H1 (cell line): ENCODE measurements around the gene SF3B3. TPM values are rescaled to one million over a fixed set of nuclear protein-coding genes. Genes with fewer than 3 reads are reported as not detected.

Experiments used
- CTCF ChIA-PET: fragments of 300-600 bp; sonication (Branson Sonifier 250); formaldehyde crosslinking; loops from one replicate; lab custom pipeline; 2021; ENCODE audit not compliant: partially characterized antibody; lab: Charles Lee
- POLR2A ChIA-PET: fragments of 300-600 bp; sonication (Branson Sonifier 250); formaldehyde crosslinking; loops from one replicate; lab custom pipeline; 2021; ENCODE audit warnings: inconsistent platforms; ENCODE audit not compliant: partially characterized antibody; lab: Charles Lee
- DNase-seq, 2 experiments: peaks; one replicate each; pipeline versions ENCODE4 v3.0.0 to v3.0.0-alpha.2; 2010 to 2022; ENCODE audit warnings: low spot score in 2 of 2, low read depth in 1 of 2, mixed read lengths in 1 of 2
- FAIRE-seq: peaks from 2 replicates; lab custom pipeline; 2011; peaks lifted over from hg19 to GRCh38; lab: Jason Lieb, UNC
- H2AFZ ChIP-seq: 2 replicates; pipeline ENCODE4 v1.8.1; 2012; ENCODE audit warnings: low read length, inconsistent platforms
- H2AK5ac ChIP-seq: 2 replicates; pipeline ENCODE4 v1.6.1; 2013; ENCODE audit warnings: low read depth, low read length
- H2BK120ac ChIP-seq: replicated peaks from 2 replicates; pipeline ENCODE3; 2013; ENCODE audit warnings: low read depth, low read length, inconsistent platforms
- H2BK12ac ChIP-seq: 2 replicates; pipeline ENCODE4 v1.6.1; 2013; ENCODE audit warnings: low read depth, low read length
- H2BK15ac ChIP-seq: 2 replicates; pipeline ENCODE4 v1.6.1; 2013; ENCODE audit warnings: low read length
- H2BK20ac ChIP-seq: 2 replicates; pipeline ENCODE4 v1.6.1; 2013; ENCODE audit warnings: low read length
- H2BK5ac ChIP-seq: 2 replicates; pipeline ENCODE4 v1.6.1; 2013; ENCODE audit warnings: low read depth, low read length
- H3K14ac ChIP-seq: 2 replicates; pipeline ENCODE4 v1.6.1; 2013; ENCODE audit warnings: inconsistent platforms; ENCODE audit not compliant: insufficient read length
- H3K18ac ChIP-seq: 2 replicates; pipeline ENCODE4 v1.6.1; 2013; ENCODE audit warnings: low read length; ENCODE audit errors: extremely low read depth
- H3K23ac ChIP-seq: 2 replicates; pipeline ENCODE4 v1.6.1; 2013; ENCODE audit warnings: inconsistent platforms; ENCODE audit not compliant: insufficient read length
- H3K23me2 ChIP-seq: 2 replicates; pipeline ENCODE4 v1.6.1; 2013; ENCODE audit warnings: low read depth, low read length
- H3K27ac ChIP-seq: 2 replicates; pipeline ENCODE4 v1.6.1; 2011; ENCODE audit warnings: low read depth, low read length, inconsistent platforms
- H3K27me3 ChIP-seq, 4 experiments: replicated peaks in 1 of 4; 1 replicate in 1 of 4; 2 replicates in 3 of 4; pipeline versions ENCODE4 v1.6.1 to v1.8.1; 2011 to 2013; ENCODE audit warnings: low read length in 3 of 4, mild to moderate bottlenecking in 3 of 4, inconsistent platforms in 2 of 4, mixed read lengths in 2 of 4, moderate library complexity in 1 of 4; ENCODE audit not compliant: control insufficient read depth in 3 of 4, insufficient read depth in 3 of 4; ENCODE audit errors: extremely low read depth in 1 of 4
- H3K36me3 ChIP-seq, 4 experiments: 2 replicates each; pipeline versions ENCODE4 v1.6.1 to v1.8.1; 2011 to 2013; ENCODE audit warnings: mild to moderate bottlenecking in 4 of 4, low read length in 3 of 4, moderate library complexity in 2 of 4, control low read depth in 1 of 4, inconsistent platforms in 1 of 4; ENCODE audit not compliant: insufficient read depth in 4 of 4, control insufficient read depth in 2 of 4
- H3K4ac ChIP-seq: replicated peaks from 2 replicates; pipeline ENCODE3; 2013; ENCODE audit warnings: low read length, low read depth, mixed read lengths, inconsistent platforms; ENCODE audit not compliant: insufficient read length
- H3K4me1 ChIP-seq, 4 experiments: replicated peaks in 1 of 4; 1 replicate in 1 of 4; 2 replicates in 3 of 4; pipeline versions ENCODE4 v1.6.1 to v1.8.1; 2011 to 2013; ENCODE audit warnings: low read length in 3 of 4, inconsistent platforms in 2 of 4, mixed read lengths in 1 of 4; ENCODE audit not compliant: insufficient read depth in 4 of 4, control insufficient read depth in 3 of 4
- H3K4me2 ChIP-seq, 2 experiments: 2 replicates each; pipeline versions ENCODE4 v1.6.1 to v1.8.1; 2011 to 2013; ENCODE audit warnings: low read depth in 2 of 2, low read length in 2 of 2, control low read depth in 1 of 2, inconsistent platforms in 1 of 2, mild to moderate bottlenecking in 1 of 2; ENCODE audit not compliant: insufficient read depth in 1 of 2
- H3K4me3 ChIP-seq, 4 experiments: fragments of 200-600, 300-600 bp in 1 of 4; sonication (generic), shearing (Covaris generic), sonication (Bioruptor Twin) in 1 of 4; 2 replicates each; pipeline versions ENCODE4 v1.5.1 to v1.8.1; 2011 to 2016; ENCODE audit warnings: low read length in 4 of 4, low read depth in 3 of 4, control low read depth in 2 of 4, inconsistent platforms in 2 of 4, mild to moderate bottlenecking in 2 of 4, mixed read lengths in 1 of 4, moderate library complexity in 1 of 4; ENCODE audit not compliant: insufficient read depth in 2 of 4; ENCODE audit errors: extremely low read depth in 1 of 4
- H3K56ac ChIP-seq: replicated peaks from 2 replicates; pipeline ENCODE3; 2013; ENCODE audit warnings: low read depth, mild to moderate bottlenecking, mixed read lengths, low read length, inconsistent platforms; ENCODE audit not compliant: insufficient read length
- H3K79me1 ChIP-seq: 2 replicates; pipeline ENCODE4 v1.6.1; 2013; ENCODE audit warnings: low read depth, low read length, control low read depth
- H3K79me2 ChIP-seq, 2 experiments: 2 replicates each; pipeline versions ENCODE4 v1.6.1 to v1.8.1; 2012 to 2013; ENCODE audit warnings: low read length in 2 of 2, mild to moderate bottlenecking in 2 of 2, inconsistent platforms in 1 of 2; ENCODE audit not compliant: insufficient read depth in 2 of 2, control insufficient read depth in 1 of 2
- H3K9ac ChIP-seq, 4 experiments: replicated peaks in 1 of 4; 1 replicate in 1 of 4; 2 replicates in 3 of 4; pipeline versions ENCODE4 v1.6.1 to v1.8.1; 2011 to 2013; ENCODE audit warnings: low read depth in 3 of 4, low read length in 3 of 4, control low read depth in 2 of 4, mild to moderate bottlenecking in 2 of 4, moderate library complexity in 2 of 4, inconsistent platforms in 1 of 4; ENCODE audit errors: extremely low read depth in 1 of 4
- H3K9me3 ChIP-seq, 2 experiments: 2 replicates each; pipeline versions ENCODE4 v1.6.1 to v1.8.1; 2012 to 2013; ENCODE audit warnings: mild to moderate bottlenecking in 2 of 2, moderate library complexity in 2 of 2, control low read depth in 1 of 2, inconsistent platforms in 1 of 2, low read depth in 1 of 2, low read length in 1 of 2, mixed read lengths in 1 of 2; ENCODE audit not compliant: insufficient read depth in 2 of 2
- H4K20me1 ChIP-seq, 2 experiments: replicated peaks in 1 of 2; 2 replicates each; pipeline versions ENCODE3 to v1.8.1; 2011 to 2013; ENCODE audit warnings: inconsistent platforms in 2 of 2, low read length in 2 of 2, mild to moderate bottlenecking in 1 of 2; ENCODE audit not compliant: insufficient read depth in 2 of 2, control insufficient read depth in 1 of 2
- H4K5ac ChIP-seq: 2 replicates; pipeline ENCODE4 v1.6.1; 2013; ENCODE audit warnings: low read length, low read depth, mixed read lengths, inconsistent platforms; ENCODE audit not compliant: insufficient read length
- H4K8ac ChIP-seq: 2 replicates; pipeline ENCODE4 v1.8.0; 2013; ENCODE audit warnings: mild to moderate bottlenecking, moderate library complexity, low read length, inconsistent platforms; ENCODE audit not compliant: insufficient read depth; ENCODE audit errors: extremely low read depth
- H4K91ac ChIP-seq: replicated peaks from 2 replicates; pipeline ENCODE3; 2013; ENCODE audit warnings: low read length, mixed read lengths, inconsistent platforms; ENCODE audit not compliant: insufficient read length
- BACH1 ChIP-seq: IDR thresholded peaks from 2 replicates; pipeline ENCODE4 v1.6.1; 2012; ENCODE audit warnings: low read length, improper control_type of control experiment
- CHD1 ChIP-seq: IDR thresholded peaks from 2 replicates; pipeline ENCODE4 v1.6.1; 2012; ENCODE audit warnings: low read depth, low read length, improper control_type of control experiment
- CHD2 ChIP-seq: IDR thresholded peaks from 2 replicates; pipeline ENCODE4 v1.6.1; 2012; ENCODE audit warnings: low read length, improper control_type of control experiment
- CREB1 ChIP-seq: IDR thresholded peaks from 2 replicates; pipeline ENCODE4 v1.6.1; 2012; ENCODE audit warnings: inconsistent platforms
- GTF2F1 ChIP-seq: IDR thresholded peaks from 2 replicates; pipeline ENCODE4 v1.6.1; 2012; ENCODE audit warnings: low read depth, low read length, improper control_type of control experiment, borderline replicate concordance
- JUND ChIP-seq: IDR thresholded peaks from 2 replicates; pipeline ENCODE4 v1.6.1; 2011; ENCODE audit warnings: mild to moderate bottlenecking, improper control_type of control experiment, low read length
- KDM4A ChIP-seq: IDR thresholded peaks from one replicate; pipeline ENCODE4 v1.7.1; 2012; ENCODE audit warnings: low read depth, mild to moderate bottlenecking, moderate library complexity, low read length, inconsistent platforms; ENCODE audit not compliant: severe bottlenecking
- NANOG ChIP-seq: IDR thresholded peaks from 2 replicates; pipeline ENCODE4 v1.6.1; 2011; ENCODE audit warnings: low read length, low read depth, mild to moderate bottlenecking, inconsistent platforms; ENCODE audit not compliant: insufficient read depth, poor library complexity, severe bottlenecking
- POLR2A ChIP-seq, 2 experiments: IDR thresholded peaks; 1 replicate in 1 of 2; 2 replicates in 1 of 2; pipeline ENCODE4 v1.6.1; 2011; ENCODE audit warnings: low read depth in 2 of 2, low read length in 2 of 2, mild to moderate bottlenecking in 2 of 2; ENCODE audit errors: control extremely low read depth in 1 of 2
- RBBP5 ChIP-seq: IDR thresholded peaks from 2 replicates; pipeline ENCODE4 v1.7.1; 2012; ENCODE audit warnings: low read depth, mild to moderate bottlenecking, inconsistent platforms, low read length, moderate library complexity, borderline replicate concordance
- TAF1 ChIP-seq: IDR thresholded peaks from 2 replicates; pipeline ENCODE4 v1.6.1; 2011; ENCODE audit warnings: mild to moderate bottlenecking, low read depth, low read length
- TBP ChIP-seq: IDR thresholded peaks from 2 replicates; pipeline ENCODE4 v1.6.1; 2011; ENCODE audit warnings: low read depth, low read length, improper control_type of control experiment
- TCF12 ChIP-seq: IDR thresholded peaks from 2 replicates; pipeline ENCODE4 v1.6.1; 2011; ENCODE audit warnings: low read depth, mild to moderate bottlenecking, low read length
- YY1 ChIP-seq: IDR thresholded peaks from 2 replicates; pipeline ENCODE4 v1.6.1; 2011; ENCODE audit warnings: low read depth, mild to moderate bottlenecking, low read length
- WGBS, 2 experiments: shearing (Covaris generic) in 1 of 2; methylation state at CpG; one replicate each; pipeline versions ENCODE4 v1.1.6 to v1.1.7; 2013 to 2015; ENCODE audit warnings: low lambda C conversion rate in 2 of 2, mixed read lengths in 2 of 2, inconsistent platforms in 1 of 2, low coverage in 1 of 2, missing lambda C conversion rate in 1 of 2; ENCODE audit not compliant: insufficient replicate concordance in 2 of 2, insufficient coverage in 1 of 2, insufficient read length in 1 of 2; ENCODE audit errors: extremely low coverage in 1 of 2, missing lambda C conversion rate in 1 of 2; 5-methylcytosine and 5-hydroxymethylcytosine counted together
- polyA plus RNA-seq, 7 experiments: library from polyadenylated mRNA; depleted of rRNA in 3 of 7; stranded (reverse) in 5 of 7; unstranded in 2 of 7; fragments of >200 nt in 5 of 7; fragments of 200-250 nt in 2 of 7; gene quantifications; 1 replicate in 5 of 7; 2 replicates in 1 of 7; 4 replicates in 1 of 7; pipeline versions ENCODE4 v1.2.1 to v1.2.3, GENCODE V29; 2011 to 2013; ENCODE audit warnings: missing spikeins in 2 of 7, mixed read lengths in 2 of 7
- total RNA-seq: library from RNA; stranded (reverse); fragmentation: NEBNext Ultra II Directional; extraction: Animal tissue kit (Norgen Biotek cat#: 25700); gene quantifications from 2 replicates; pipeline ENCODE4 v1.2.1, GENCODE V29; 2021

The SF3B3 gene
- total and polyA plus RNA-seq, 2 of the 8 experiments (the other 6 are each of a cell fraction or from before 2014, with no cell fraction given) = 241 to 521 TPM

DNA sequence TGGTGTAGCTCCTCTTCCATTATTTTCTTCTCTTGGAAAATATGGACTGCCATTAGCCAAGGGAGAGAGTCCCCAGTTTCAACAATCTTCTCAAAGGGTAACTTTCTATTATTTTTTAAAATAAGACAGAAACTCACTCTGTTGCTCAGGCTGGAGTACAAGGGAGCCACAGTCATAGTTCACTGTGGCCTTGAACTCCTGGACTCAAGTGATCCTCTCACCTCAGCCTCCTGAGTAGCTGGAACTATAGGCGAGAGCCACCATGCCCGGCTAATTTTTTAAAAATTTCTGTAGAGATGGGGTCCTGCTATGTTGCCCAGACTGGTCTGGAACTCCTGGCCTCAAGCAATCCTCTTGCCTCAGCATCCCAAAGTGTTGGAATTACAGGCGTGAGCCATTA is 13.4 kb upstream of the SF3B3 start:
- Histone ChIP-seq H2BK5ac (no peak overlapping the region), H3K4me2 (no peak overlapping the region), H3K9ac (no peak overlapping the region), H3K4me1 (no peaks in the 10 kb centered on the region), H2BK12ac (no peak overlapping the region), H3K9me3 (no peaks in the 10 kb centered on the region), H3K23me2 (no peaks in the 10 kb centered on the region), H3K36me3 (peaks cover 12 to 53% (median 27%) of the 10 kb centered on the region in 4 experiments; a peak in 7 of 8 replicates), H3K27me3 (no peaks in the 10 kb centered on the region), H3K14ac (no peak overlapping the region), H3K79me2 (no peaks in the 10 kb centered on the region), H4K5ac (no peak overlapping the region), H2BK20ac (no peak overlapping the region), H3K18ac (no peak overlapping the region), H4K91ac (no peak overlapping the region), H3K23ac (no peak overlapping the region), H2AK5ac (no peak overlapping the region), H3K4ac (no peak overlapping the region), H2BK15ac (no peak overlapping the region), H3K56ac (no peak overlapping the region), H2BK120ac (no peak overlapping the region), H4K8ac (no peak overlapping the region), H2AFZ (no peak overlapping the region), H3K27ac (no peak overlapping the region), H4K20me1 (peaks cover 0 to 2% of the 10 kb centered on the region in 2 experiments), H3K79me1 (no peaks in the 10 kb centered on the region), H3K4me3 (no peak overlapping the region)
- POLR2A ChIA-PET = interaction anchor here (1.5 to 5.6 kb wide), 2 partner anchors 10 to 11 kb away, joined by 4 to 27 read pairs; partner anchors contain the start of genes COG4 and SF3B3
- CTCF ChIA-PET = interaction anchor here (1.1 to 2.4 kb wide), 2 partner anchors 14 to 115 kb away, joined by 3 to 8 read pairs; no protein-coding TSS in a partner anchor
- 92% methylated on average over 3 of the region's 3 CpGs; no CpG with 5 or more reads in 1 of the 2 experiments for WGBS, 2 experiments
- FAIRE-seq (no peak), DNase-seq (no peak)
- TF ChIP-seq JUND (no peak), CHD2 (no peak), YY1 (no peak), CHD1 (no peak), TBP (no peak), BACH1 (no peak), CREB1 (no peak), NANOG (no peak), GTF2F1 (no peak), POLR2A (IDR thresholded peaks at IDR 0.05; ENCODE audit: control extremely low read depth in 1 of 2, low read depth in 2 of 2, low read length in 2 of 2) (no peak), RBBP5 (no peak), KDM4A (no peak), TCF12 (no peak), TAF1 (no peak)
